Suppressor macrophage treated with lipopolysaccharide for 1 hour (primary cell): ENCODE measurements around the gene SYCP2.
"Not testable (repeated sequence)": the region's sequence is repeated elsewhere in the genome, so short reads cannot be mapped to it uniquely, and the experiment has no call there.

Experiments
- DNase-seq, 3 donors: peaks; one replicate each; pipeline ENCODE4 v3.0.0-alpha.2; 2020 to 2022

The SYCP2 gene

DNA sequence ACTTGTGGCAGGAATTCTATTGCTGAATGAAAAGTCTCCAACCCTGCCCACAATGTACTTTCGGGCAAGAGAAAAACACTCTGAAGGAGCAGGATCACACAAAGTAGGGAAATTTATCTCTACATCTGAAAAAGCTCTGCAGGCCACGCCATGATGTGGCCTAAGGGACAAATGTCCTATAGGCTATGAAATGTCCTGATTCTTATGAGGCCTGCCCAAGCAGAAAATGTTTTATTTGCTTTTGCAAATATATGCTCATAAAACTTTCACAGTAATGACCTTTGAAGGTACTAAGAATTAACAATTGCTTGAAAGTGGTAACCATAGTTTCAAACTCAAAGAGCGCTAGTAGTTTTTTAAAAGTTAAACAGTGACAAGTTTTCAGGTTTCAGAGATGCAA is 31.0 kb downstream of the SYCP2 start:
- DNase-seq = no peak

DNA sequence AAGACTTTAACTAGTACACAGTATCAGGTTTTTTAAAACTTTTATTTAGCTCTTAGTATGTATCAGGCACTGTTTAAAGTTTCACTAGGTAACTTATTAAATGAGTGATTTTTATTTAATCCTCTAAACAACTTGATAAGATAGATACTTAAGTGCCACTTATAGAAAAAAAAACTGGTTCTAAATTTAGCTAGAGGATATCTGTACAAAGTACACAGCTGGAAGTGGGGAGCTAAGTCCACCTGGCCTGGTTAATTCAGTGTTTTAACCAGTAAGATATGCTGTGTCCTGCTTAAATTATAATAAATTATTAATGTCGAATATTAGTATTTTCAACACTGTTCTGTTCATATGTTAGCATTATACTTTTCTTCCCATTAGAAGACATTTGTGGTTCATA is 37.5 kb downstream of the SYCP2 start:
- DNase-seq = no peak

DNA sequence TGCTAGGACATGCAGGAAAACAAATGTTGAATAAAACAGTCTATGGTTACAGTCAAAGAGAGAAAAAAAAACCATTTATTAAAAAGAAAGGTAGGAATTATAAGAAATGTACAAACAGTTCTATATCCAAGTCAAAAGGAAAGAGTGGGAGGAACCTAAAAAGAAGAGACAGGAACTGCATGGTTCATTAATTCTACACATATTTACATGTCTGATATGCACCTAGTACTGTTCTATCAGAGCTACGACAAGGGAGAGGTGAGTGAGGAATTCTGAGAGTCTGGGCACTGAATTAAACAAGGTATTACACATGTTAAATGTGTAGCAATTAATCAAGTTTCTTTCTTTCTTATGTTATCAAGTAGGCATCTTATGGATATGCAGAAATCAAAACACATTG is 41.9 kb downstream of the SYCP2 start:
- no peak for DNase-seq

DNA sequence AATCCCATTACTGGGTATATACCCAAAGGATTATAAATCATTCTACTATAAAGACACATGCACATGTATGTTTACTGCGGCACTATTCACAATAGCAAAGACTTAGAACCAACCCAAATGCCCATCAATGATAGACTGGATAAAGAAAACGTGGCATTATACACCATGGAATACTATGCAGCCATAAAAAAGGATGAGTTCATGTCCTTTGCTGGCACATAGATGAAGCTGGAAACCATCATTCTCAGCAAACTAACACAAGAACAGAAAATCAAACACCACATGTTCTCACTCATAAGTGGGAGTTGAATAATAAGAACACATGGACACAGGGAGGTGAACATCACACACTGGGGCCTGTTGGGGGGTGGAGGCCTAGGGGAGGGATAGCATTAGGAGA is 43.4 kb downstream of the SYCP2 start:
- not testable (repeated sequence) for DNase-seq

DNA sequence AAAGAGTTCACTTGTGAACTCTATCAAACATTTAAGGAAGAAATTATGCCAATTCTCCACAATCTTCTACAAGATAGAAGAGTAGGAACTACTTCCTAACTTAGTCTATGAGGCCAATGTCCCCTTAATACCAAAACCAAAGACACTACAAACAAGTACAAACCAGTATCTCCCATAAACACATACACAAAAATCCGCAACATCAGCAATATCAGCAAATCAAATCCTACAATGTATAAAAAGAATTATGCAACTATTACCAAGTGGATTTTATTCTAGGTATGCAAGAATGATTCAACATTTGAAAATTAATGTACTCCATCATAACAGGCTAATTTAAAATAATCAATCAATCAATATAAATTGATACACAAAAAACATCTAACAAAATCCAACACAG is 45.4 kb downstream of the SYCP2 start:
- DNase-seq = no peak

DNA sequence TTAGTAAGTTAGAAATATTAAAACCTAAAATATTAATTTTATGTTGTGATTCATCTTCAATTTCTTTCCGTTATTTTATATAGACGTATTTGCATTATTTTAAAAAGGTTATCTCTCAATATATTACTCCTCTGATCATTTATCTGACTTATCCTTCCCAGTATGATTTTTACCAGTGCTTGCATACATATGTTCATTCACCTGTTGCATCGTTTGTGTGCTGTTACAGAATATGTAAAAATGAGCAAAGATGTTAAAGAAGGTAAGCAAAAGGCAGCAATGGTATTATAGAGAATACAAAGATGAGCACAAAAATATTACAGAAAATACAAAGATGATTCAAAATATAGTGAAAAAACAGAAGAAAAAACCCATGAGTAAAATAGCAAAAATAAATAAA is 48.9 kb downstream of the SYCP2 start:
- no peak for DNase-seq

DNA sequence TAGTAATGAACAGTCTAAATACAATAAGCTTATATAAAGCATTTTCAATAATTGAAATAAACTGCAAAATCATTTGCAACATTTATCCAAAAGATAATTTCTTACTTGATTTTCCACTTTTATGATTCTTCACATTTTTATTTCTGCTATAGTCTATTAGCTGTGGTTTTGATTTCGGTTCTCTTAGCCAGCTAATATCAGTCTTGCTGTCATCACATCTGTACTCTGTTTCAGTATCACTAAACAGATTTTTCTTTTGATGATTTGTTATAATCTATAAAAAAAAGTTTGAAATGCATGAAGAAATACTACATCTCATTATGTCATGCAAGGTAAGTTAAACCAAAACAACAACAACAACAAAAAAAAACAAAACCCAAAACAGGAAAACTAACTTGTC is 53.2 kb downstream of the SYCP2 start:
- no peak for DNase-seq

DNA sequence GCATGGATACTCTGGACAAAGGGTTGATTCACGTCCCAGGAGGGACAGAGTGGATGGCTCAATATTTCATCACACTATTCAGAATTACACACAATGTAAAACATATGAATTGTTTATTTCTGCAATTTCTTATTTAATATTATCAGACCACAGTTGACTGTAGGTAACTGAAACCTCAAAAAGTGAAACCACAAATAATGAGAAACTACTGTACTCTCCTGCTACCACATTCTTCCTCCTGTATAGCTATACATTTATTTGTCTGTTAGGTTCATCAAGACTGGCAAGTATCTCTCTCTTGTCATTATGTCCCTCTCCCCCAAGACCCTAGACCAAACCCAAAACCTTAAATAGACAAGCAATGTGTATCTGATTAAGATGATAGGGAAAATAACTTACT is 60.0 kb downstream of the SYCP2 start:
- DNase-seq = no peak

DNA sequence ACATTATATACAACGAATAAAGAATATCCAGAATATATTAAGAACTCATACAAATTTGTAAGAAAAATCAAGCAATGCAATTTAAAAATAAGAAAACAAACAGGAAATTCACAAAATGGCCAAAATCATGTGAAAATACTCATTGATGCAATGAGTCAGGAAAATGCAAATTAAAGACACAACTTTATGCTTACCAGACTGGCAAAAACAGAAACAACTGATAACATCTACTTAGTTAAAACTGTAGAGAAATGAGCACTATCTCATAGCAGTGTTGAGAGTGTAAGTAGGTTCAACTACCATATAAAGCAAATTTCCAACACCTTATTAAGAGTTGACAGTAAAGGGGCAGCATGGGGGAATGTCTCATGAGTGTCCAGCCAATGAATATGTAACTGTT is 62.3 kb downstream of the SYCP2 start:
- no peak for DNase-seq

DNA sequence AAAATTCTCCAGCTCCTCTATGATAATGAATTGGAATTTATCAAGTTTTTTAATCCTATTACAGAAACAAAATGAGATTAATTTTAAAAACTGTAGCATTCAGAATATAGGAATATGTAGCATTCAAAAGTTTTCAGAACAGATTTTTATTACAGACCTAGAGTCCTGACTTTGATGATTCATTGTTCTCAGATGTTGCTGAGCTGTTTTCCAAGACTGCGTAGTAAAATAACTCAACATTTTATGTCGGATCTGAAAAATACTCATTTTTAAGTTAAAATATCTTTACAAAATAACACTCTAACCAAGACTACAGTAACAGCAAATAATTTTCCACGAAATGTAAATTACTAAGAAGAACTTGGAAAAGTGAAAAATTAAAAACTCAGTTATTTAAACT is 67.1 kb downstream of the SYCP2 start:
- DNase-seq = no peak

DNA sequence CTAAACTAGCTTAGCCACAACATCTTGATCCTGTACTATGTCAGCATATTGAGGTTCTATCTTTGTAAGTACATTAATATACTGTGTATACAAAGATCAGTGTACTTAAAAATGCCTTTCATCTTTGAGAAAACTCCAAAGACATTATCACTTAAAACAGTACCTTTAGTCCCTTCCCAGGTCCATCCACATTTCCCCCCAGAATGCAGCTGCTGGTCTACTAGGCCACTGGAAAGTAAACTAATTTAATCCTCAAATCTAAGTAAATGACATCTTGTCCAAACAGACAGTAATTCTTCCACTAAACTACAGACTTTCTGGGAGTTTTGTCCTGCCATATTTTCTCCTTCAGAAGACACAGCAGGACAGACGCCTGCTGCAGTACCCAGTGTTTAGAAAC is 68.7 kb downstream of the SYCP2 start:
- DNase-seq = no peak

DNA sequence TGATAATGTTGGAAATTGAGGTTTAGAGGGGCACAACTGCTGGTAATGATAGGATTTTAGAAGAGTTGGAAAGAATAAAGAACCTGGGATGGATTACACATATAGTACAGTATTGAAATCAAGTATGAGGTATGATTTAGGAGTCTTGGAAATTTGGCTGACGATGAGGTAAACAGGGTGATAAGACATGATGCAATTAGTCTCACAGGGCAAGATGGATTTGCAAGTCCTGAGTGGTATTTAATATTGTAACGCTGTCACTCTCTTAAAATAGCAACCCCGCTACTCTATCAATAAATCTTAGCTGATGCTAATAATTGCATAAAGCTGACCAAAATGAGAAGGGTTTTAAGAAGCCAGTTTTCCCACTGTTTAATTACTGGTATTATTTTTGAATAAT is 70.4 kb downstream of the SYCP2 start:
- DNase-seq = no peak

DNA sequence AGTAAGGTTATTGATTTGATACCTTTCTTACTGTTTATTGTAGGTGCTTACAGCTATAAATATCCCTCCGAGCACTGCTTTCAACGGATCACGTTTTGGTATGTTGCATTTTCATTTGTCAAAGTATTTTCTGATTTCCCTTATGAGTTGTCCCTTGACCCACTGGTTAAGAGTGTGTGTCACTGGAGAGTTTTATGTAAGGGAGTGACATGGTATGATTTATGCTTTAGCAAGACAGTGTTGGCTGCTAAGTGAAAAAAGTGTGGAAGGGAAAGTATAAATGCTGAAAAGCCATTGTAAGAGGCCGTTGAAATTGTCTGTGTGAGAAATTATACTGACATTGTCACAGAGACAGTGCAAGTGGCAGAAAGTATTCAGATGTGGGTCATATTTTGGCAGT is 72.0 kb downstream of the SYCP2 start:
- DNase-seq = no peak

DNA sequence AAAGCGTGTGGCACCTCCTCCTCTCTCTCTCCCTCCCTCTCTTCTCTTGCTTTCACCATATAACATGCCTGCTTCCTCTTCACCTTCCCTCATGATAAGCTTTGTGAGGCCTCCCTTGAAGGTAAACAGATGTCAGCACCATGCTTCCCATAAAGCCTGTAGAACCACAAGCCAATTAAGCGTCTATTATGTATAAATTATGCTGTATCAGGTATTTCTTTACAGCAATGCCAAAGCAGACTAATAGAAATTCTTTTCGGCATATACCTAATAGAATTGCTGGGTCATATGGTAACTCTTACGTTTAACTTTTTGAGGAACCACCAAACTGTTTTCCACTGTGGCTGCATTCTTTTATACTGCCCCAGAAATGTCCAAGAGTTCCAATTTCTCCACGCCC is 75.0 kb downstream of the SYCP2 start:
- no peak for DNase-seq

DNA sequence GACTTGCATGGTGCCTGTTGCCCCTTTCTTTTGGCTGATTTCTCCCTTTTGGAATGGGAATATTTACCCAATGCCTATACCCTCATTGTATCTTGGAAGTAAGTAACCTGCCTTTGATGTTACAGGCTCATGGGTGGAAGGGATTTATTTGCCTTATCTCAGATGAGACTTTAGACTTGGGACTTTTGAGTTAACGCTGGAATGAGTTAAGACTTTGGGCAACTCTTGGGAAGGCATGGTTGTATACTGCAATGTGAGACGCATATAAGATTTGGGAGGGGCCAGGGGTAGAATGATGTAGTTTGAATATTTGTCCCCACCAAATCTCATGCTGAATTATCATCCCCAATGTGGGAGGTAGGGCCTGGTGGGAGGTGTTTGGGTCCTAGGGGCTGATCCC is 75.5 kb downstream of the SYCP2 start:
- DNase-seq = no peak

DNA sequence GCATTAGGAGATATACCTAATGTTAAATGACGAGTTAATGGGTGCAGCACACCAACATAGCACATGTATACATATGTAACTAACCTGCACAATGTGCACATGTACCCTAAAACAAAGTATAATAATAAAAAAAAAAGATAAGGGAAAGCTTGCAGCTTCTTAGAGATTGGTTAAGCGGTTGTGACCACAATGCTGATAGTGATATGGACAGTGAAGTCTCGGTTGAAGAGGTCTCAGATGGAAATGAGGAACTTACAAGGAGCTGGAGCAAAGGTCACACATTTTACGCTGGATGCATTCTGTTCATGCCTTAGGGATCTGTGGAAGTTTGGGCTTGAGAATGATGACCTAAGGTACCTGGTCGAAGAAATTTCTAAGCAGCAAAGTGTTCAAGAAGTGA is 76.5 kb downstream of the SYCP2 start:
- not testable (repeated sequence) for DNase-seq

DNA sequence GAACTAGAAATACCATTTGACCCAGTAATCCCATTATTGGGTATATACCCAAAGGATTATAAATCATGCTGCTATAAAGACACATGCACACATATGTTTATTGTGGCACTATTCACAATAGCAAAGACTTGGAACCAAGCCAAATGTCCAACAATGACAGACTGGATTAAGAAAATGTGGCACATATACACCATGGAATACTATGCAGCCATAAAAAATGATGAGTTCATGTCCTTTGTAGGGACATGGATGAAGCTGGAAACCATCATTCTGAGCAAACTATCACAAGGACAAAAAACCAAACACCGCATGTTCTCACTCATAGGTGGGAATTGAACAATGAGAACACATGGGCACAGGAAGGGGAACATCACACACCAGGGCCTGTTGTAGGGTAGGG is 76.9 kb downstream of the SYCP2 start:
- DNase-seq = not testable (repeated sequence)

DNA sequence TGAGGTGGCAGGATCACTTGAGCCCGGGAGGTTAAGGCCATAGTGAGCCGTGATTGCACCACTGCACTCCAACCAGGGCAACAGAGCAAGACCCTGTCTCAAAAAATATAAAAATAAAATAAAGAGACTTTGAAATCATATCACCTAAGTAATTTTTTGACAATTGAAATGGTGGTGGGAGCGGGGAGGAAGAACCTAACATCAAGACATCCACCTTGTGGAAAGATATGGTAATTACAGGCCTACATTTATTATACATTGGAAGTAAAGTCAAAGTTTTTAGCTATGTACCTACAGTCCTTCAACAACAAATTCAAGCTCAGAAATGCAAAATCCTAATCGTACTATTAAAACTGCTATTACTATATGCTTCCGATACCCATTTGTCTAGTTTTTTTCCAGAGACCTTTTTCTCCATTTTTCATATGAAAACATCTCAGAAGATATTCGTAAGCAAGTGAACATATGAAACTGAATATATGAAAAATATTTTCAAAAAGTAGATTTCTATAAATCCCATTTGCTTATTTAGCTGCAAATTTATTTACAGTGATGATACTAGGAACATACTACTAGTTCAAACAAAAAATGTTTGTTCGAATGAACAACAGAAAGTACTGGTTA is 83.3 kb downstream of the SYCP2 start:
- DNase-seq = peak; percentile 60 to 65 (median 61)

DNA sequence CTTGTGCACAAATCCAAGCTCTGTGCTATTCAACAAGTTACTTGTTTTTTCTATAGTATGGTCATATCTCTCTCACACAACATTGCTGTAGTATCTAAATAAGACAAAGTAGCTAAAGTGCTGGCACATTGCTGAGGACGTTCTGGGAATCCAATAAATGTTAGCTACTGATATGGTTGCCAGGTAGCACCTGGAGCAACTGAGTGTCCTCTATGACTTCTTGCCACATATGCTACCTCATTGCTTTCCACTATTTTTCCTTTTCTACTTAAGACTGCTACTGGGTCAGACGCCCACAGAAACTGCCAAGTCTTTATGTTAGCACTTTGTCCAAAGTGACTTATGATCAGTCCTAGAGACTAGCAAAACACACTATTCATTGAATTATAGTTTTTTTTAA is 85.3 kb downstream of the SYCP2 start:
- no peak for DNase-seq

DNA sequence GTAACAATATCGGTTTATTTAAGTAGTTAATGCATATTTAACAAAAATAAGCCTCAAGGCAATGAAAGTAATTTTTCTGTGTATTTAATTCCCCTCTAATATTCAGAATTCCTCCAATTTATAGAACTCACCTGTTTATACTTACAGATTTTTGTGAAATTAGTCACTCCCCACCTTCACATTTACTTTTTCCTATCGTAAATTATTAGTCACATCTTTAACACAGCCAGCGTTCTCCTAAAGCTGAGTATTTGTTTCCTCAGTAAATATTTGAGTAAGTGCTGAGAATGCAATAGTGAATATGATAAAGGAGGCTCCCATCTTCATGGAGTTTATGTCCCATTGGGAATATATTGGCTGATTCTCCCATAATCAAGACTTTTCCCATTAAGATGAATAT is 88.0 kb downstream of the SYCP2 start:
- no peak for DNase-seq

DNA sequence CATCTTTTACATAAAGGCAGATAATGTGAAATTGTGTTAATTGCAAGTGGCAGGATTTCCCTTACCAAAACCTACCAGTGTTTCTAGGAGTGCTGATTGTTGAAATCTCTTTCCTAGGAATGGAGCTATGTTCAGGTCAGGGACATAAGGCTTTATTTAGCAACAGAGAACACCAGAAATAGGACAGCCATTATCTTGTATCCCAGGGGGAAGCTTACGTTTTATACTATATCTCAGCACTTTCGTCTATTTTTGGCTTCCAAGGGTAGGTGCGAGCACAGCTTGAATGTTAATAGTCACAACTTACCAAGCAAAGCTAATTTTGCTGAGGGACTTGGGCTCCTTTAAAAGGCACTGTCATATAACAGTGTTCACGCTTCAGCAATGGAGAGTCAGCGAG is 94.0 kb downstream of the SYCP2 start:
- DNase-seq = no peak

DNA sequence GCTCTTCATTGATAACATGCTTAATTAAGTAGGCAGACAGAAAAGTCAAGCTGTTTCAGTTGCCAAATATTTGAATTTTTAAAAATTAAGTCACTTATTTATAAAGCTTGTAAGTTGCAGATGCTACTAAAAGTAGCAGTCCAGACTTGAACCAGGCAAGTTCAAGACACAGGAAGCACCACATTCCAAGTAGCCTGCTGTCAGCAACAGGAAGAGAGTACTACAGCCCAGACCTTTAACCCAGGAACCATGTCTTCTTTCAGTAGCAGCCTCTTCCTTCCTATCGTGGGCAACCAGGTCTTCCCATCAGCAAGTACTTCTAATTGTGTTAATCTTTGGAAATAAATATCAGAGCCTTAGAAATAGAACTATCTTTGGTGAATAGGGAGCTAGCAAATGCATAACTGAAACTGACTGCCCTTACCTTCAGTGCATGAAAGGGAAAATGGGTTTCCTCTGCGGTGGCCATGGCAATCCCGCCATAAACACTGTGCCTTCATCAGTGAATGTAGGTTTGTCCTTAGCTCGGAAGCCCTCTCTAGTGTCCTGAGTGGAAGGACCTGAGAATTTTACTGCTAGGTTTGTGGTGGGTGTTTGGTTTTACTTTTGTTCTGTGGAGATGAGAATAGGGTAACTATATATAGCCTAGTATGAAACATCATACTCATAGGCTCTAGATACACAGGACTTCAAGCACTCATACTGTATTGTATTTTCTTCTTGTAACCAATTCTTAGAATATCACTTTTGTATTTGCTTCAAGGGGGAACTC is 95.6 kb downstream of the SYCP2 start:
- DNase-seq = no peak

DNA sequence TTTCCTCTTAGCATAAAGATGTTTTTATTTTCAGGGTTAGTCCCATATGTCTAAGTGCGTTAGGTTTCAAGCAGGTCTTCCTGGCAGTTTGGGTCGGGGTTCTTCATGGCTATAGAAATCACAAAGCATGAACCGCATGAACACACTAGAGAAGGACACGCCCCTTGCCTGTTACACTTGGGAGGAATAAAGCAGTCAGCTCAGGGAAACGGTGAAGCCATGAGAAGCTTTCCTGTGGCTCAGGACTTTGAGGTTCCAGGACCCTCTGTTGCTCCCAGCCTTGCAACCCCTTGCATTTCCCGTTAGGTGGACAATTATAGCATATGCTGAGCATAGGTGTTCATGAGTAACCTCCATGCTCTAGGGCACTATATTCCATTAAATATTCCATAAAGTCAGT is 96.7 kb downstream of the SYCP2 start:
- no peak for DNase-seq

DNA sequence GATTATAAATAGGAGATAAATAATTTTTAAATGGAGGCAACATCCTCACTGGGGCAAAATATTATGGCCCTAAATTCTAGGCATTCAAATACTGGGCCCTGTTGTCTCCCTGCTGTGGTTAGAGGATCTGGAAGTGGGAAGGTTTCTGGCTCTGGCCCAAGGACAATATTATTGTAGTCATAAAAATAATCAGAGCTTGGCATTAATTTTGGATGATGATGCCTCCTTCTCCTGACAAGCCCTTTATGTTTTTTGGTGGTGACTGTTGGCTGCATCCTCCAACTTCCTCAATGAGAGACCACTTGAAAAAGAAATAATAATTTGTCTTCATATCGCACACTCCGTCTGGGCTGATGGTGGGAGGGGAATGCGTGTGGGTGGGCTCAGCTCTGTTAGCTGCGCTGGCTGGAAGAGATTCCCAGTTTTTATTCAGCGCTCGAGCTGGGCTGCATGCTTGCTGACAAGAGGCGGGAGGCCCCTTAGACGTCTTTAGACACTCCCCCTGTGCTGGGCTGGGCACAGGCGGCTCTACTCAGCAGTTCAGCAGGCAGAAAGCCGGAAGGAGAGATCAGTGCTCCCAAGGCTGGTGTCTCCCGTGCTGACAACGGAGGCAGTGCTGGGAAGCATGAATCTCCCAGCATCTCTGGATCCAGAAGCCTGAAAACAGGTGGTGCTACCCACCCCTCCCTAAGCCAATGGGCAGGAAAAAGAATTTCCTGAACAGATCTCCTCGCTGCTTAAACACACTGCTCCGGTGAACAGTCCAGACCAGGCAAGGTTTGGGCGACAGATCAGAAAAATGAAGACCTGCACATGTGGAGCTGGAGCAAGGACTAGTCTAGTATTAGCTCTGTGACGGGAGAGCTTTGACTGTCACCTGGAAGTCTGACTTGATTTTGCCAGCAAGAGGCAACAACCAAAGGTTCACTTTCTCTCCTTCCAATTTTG is 97.7 kb downstream of the SYCP2 start:
- DNase-seq = peak in 2 of 3 donors; percentile 9 to 15
